ENCODE measurements around the gene LINGO3. TPM values are rescaled to one million over a fixed set of nuclear protein-coding genes. Genes with fewer than 3 reads are reported as not detected.

Gene LINGO3
- total RNA-seq, 2 experiments from 2014 or later, result 0.15 to 0.17 TPM

GRCh38 chr19:2275588-2276428, 32.1 kb downstream of the LINGO3 start:
- POLR2A ChIA-PET, result interaction anchor here (1.3 kb wide), 1 partner anchor 51 kb away, joined by 4 read pairs; no protein-coding TSS in a partner anchor
- CTCF ChIA-PET, result interaction anchor here (0.5 kb wide), 1 partner anchor 16 kb away, joined by 5 read pairs; no protein-coding TSS in a partner anchor

DNA sequence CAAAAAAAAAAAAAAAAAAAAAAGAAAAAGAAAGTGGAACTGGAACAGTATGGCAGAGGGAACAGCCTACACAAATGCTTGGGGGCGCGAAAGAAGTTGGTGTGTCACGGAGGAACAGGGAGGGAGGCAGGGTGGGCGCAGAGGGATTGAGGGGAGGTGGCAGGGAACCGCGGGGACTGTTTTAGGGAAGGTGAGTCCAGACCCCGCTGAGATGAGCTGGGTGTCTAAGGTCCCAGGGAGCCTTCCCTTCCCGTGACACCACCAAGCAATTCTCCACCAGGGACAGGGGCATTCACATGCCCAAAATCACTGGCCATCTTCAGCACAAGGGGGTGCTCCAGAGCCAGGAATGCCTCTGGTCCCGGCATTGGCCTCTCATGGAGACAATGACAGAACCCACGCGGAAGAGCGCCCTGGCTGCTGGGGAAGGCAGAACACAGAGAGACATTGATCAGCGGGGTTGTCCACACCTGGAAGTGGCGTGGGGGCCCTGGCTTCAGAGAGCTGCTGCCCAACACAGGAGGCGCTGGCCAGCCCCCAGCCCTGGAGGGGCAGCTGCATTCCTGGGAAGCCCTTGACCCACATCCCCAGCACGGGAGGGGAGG, 32.9 kb downstream of the LINGO3 start:
- ChIA-PET POLR2A (interaction anchor here (0.7 to 1.3 kb wide), 4 partner anchors 23 to 1248 kb away, joined by 3 to 14 read pairs (median 4); no protein-coding TSS in a partner anchor), CTCF (interaction anchor here (0.5 to 5.5 kb wide), 9 partner anchors 11 to 109 kb away, joined by 3 to 33 read pairs (median 8); partner anchors contain the start of genes PLEKHJ1 and SF3A2)

DNA sequence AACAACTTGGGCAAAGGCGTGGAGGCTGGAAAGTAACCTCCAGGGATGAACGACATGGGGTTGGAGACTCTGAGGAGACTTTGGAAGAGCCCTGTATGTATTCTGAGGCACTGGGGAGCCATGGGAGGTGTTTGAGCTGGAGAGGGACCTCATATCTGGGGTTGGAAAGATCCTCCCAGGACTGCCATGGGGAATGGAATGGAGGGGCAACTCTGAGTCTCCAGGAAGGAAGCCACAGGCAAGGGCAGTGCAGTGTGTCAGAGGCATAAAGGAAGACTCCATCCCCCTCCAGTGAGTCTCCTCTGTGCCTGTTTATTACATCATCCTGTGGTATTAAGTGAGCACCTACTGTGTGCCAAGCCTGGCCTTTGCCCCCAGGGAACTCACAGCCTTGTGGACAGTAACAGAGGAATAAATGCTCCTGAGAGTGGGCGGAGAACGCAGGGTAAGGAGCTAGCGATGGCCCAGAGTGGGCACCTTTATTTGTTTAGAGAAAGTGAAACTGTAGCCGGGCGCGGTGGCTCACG, 33.7 kb downstream of the LINGO3 start:
- ChIA-PET CTCF (interaction anchor here (1.0 to 5.5 kb wide), 11 partner anchors 10 to 118 kb away, joined by 3 to 33 read pairs (median 6); partner anchors contain the start of genes PLEKHJ1 and SF3A2), POLR2A (interaction anchor here (0.7 to 1.3 kb wide), 6 partner anchors 15 to 1247 kb away, joined by 3 to 14 read pairs (median 4); no protein-coding TSS in a partner anchor)

- CTCF ChIA-PET, result interaction anchor here (1.0 to 5.5 kb wide), 11 partner anchors 9 to 117 kb away, joined by 3 to 33 read pairs (median 6); partner anchors contain the start of genes PLEKHJ1 and SF3A2
- POLR2A ChIA-PET, result interaction anchor here (0.6 to 1.5 kb wide), 4 partner anchors 15 to 114 kb away, joined by 3 to 6 read pairs (median 4); no protein-coding TSS in a partner anchor
Observed at GRCh38 chr19:2273356-2274184, 34.4 kb downstream of the LINGO3 start.

GRCh38 chr19:2271234-2272103, 36.5 kb downstream of the LINGO3 start:
- ChIA-PET CTCF (interaction anchor here (0.7 to 5.5 kb wide), 6 partner anchors 12 to 89 kb away, joined by 3 to 33 read pairs (median 4); partner anchors contain the start of genes PLEKHJ1 and SF3A2), POLR2A (interaction anchor here (0.5 to 2.7 kb wide), 6 partner anchors 12 to 390 kb away, joined by 3 to 24 read pairs (median 5); partner anchors contain the start of gene AMH)

GRCh38 chr19:2270423-2271233, 37.3 kb downstream of the LINGO3 start:
- CTCF ChIA-PET, result interaction anchor here (1.2 to 5.5 kb wide), 5 partner anchors 9 to 33 kb away, joined by 3 to 33 read pairs (median 5); partner anchors contain the start of genes PLEKHJ1 and SF3A2

GRCh38 chr19:2270157-2270422, 37.9 kb downstream of the LINGO3 start:
- POLR2A ChIA-PET, result interaction anchor here (1.1 to 2.7 kb wide), 5 partner anchors 10 to 118 kb away, joined by 3 to 24 read pairs (median 12); no protein-coding TSS in a partner anchor
- CTCF ChIA-PET, result interaction anchor here (1.2 to 5.5 kb wide), 4 partner anchors 8 to 33 kb away, joined by 3 to 33 read pairs (median 6); partner anchors contain the start of genes PLEKHJ1 and SF3A2

More at GRCh38 chr19:2270423-2271233, 37.3 kb downstream of the LINGO3 start:
- POLR2A ChIA-PET, result interaction anchor here (0.5 to 2.7 kb wide), 6 partner anchors 11 to 391 kb away, joined by 3 to 24 read pairs (median 10); no protein-coding TSS in a partner anchor

GRCh38 chr19:2269244-2270156, 38.5 kb downstream of the LINGO3 start:
- POLR2A ChIA-PET, result interaction anchor here (1.1 to 2.7 kb wide), 5 partner anchors 10 to 118 kb away, joined by 3 to 24 read pairs (median 12); no protein-coding TSS in a partner anchor

GRCh38 chr19:2268861-2269243, 39.1 kb downstream of the LINGO3 start:
- CTCF ChIA-PET, result no interaction called here
- POLR2A ChIA-PET, result no interaction called here

More at GRCh38 chr19:2269244-2270156, 38.5 kb downstream of the LINGO3 start:
- CTCF ChIA-PET, result interaction anchor here (1.2 to 5.5 kb wide), 4 partner anchors 8 to 32 kb away, joined by 3 to 33 read pairs (median 6); partner anchors contain the start of genes PLEKHJ1 and SF3A2

DNA sequence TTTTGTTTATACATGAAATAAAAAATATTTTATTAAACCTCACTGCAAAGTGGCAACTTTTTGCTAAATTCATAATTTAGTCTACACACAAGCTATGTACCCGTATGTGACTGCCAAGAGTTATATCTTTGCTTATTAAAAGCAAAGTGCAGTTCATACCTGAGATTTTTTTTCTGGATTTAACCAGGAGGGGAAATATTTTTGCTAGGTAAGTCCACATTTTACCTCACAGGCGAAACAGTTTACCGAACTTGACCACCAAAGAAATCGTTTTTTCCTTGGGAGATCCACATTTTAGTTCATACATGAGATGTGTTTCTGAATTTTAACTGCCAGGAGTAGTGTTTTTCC, 39.5 kb downstream of the LINGO3 start:
- CTCF ChIA-PET, result no interaction called here
- POLR2A ChIA-PET, result no interaction called here

- ChIA-PET POLR2A (no interaction called here), CTCF (interaction anchor here (0.7 to 1.5 kb wide), 2 partner anchors 47 to 110 kb away, joined by 4 read pairs; no protein-coding TSS in a partner anchor)
Observed at GRCh38 chr19:2266183-2266993, 41.6 kb downstream of the LINGO3 start.

GRCh38 chr19:2261438-2262172, 46.3 kb downstream of the LINGO3 start:
- CTCF ChIA-PET, result interaction anchor here (0.7 to 2.5 kb wide), 10 partner anchors 9 to 325 kb away, joined by 3 to 21 read pairs (median 5); no protein-coding TSS in a partner anchor
- POLR2A ChIA-PET, result interaction anchor here (1.0 to 4.9 kb wide), 2 partner anchors 9 kb away, joined by 3 to 24 read pairs; no protein-coding TSS in a partner anchor

DNA sequence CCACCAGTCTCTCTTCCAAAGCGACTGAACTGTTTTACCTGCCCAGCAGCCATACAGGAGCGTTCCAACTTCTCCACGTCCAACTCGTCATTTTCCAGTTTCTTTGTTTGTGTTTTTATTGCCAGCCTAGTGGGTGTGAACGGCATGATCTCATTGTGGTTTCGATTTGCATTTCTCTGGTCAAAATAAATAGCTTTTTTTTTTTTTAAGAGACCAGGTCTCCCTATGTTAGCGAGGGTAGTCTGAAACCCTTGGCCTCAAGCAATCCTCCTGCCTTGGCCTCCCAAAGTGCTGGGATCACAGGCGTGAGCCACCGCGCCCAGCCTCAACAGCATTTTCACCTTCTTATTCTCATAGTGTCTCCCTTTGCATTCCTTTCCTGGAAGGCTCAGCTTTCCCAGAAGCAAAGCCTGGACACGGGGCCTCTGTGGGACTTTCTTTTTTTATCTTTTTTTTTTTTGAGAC, 47.6 kb downstream of the LINGO3 start:
- ChIA-PET CTCF (interaction anchor here (0.6 to 2.5 kb wide), 6 partner anchors 8 to 370 kb away, joined by 3 to 21 read pairs (median 4); no protein-coding TSS in a partner anchor), POLR2A (interaction anchor here (0.7 to 4.9 kb wide), 5 partner anchors 8 to 102 kb away, joined by 3 to 24 read pairs (median 5); no protein-coding TSS in a partner anchor)
